Measurements from ENCODE around the gene CD99.

The CD99 gene

GRCh38 chrX:2781698-2782097 lies 90.6 kb downstream of the CD99 start:
- Histone ChIP-seq H3K4me1 (ENCODE audit: insufficient read depth, insufficient read length) (no peaks in the 10 kb centered on the region), H3K27me3 (ENCODE audit: insufficient read depth, insufficient read length) (no peaks in the 10 kb centered on the region), H3K36me3 (ENCODE audit: insufficient read depth, insufficient read length, low read length) (no peaks in the 10 kb centered on the region), H3K4me3 (ENCODE audit: insufficient read length, low read depth) (no peak overlapping the region), H3K9me3 (ENCODE audit: insufficient read depth, low read length) (no peaks in the 10 kb centered on the region), H3K9ac (ENCODE audit: insufficient read length, low read depth) (no peak overlapping the region)
- no peak for DNase-seq (ENCODE audit: low read depth, low spot score)
- TF ChIP-seq SUZ12 (IDR thresholded peaks at IDR 0.05; ENCODE audit: extremely low read depth, insufficient read depth, insufficient read length), result no peak
- TF ChIP-seq YY1 (IDR thresholded peaks at IDR 0.05; ENCODE audit: insufficient read depth, insufficient read length), result no peak
- TF ChIP-seq ZNF274 (IDR thresholded peaks at IDR 0.05; ENCODE audit: low read depth, low read length), result no peak

GRCh38 chrX:2782171-2782570 lies 91.1 kb downstream of the CD99 start:
- Histone ChIP-seq H3K4me1 (ENCODE audit: insufficient read depth, insufficient read length) (no peaks in the 10 kb centered on the region), H3K9ac (ENCODE audit: insufficient read length, low read depth) (no peak overlapping the region), H3K9me3 (ENCODE audit: insufficient read depth, low read length) (no peaks in the 10 kb centered on the region), H3K36me3 (ENCODE audit: insufficient read depth, insufficient read length, low read length) (no peaks in the 10 kb centered on the region), H3K27me3 (ENCODE audit: insufficient read depth, insufficient read length) (no peaks in the 10 kb centered on the region), H3K4me3 (ENCODE audit: insufficient read length, low read depth) (no peak overlapping the region)
- no peak for DNase-seq (ENCODE audit: low read depth, low spot score)
- no peak for TF ChIP-seq ZNF274 (IDR thresholded peaks at IDR 0.05; ENCODE audit: low read depth, low read length)
- TF ChIP-seq YY1 (IDR thresholded peaks at IDR 0.05; ENCODE audit: insufficient read depth, insufficient read length), result no peak
- no peak for TF ChIP-seq SUZ12 (IDR thresholded peaks at IDR 0.05; ENCODE audit: extremely low read depth, insufficient read depth, insufficient read length)

GRCh38 chrX:2782778-2783177 lies 91.7 kb downstream of the CD99 start:
- Histone ChIP-seq H3K9ac (ENCODE audit: insufficient read length, low read depth) (no peak overlapping the region), H3K4me1 (ENCODE audit: insufficient read depth, insufficient read length) (no peaks in the 10 kb centered on the region), H3K36me3 (ENCODE audit: insufficient read depth, insufficient read length, low read length) (no peaks in the 10 kb centered on the region), H3K9me3 (ENCODE audit: insufficient read depth, low read length) (no peaks in the 10 kb centered on the region), H3K27me3 (ENCODE audit: insufficient read depth, insufficient read length) (no peaks in the 10 kb centered on the region), H3K4me3 (ENCODE audit: insufficient read length, low read depth) (no peak overlapping the region)
- no peak for TF ChIP-seq SUZ12 (IDR thresholded peaks at IDR 0.05; ENCODE audit: extremely low read depth, insufficient read depth, insufficient read length)
- TF ChIP-seq ZNF274 (IDR thresholded peaks at IDR 0.05; ENCODE audit: low read depth, low read length), result no peak
- no peak for TF ChIP-seq YY1 (IDR thresholded peaks at IDR 0.05; ENCODE audit: insufficient read depth, insufficient read length)
- DNase-seq (ENCODE audit: low read depth, low spot score), result no peak

GRCh38 chrX:2784026-2784425 lies 92.9 kb downstream of the CD99 start:
- no peaks in the 10 kb centered on the region for H3K36me3 ChIP-seq (ENCODE audit: insufficient read depth, insufficient read length, low read length)
- no peaks in the 10 kb centered on the region for H3K9me3 ChIP-seq (ENCODE audit: insufficient read depth, low read length)
- H3K4me3 ChIP-seq (ENCODE audit: insufficient read length, low read depth), result no peak overlapping the region
- H3K4me1 ChIP-seq (ENCODE audit: insufficient read depth, insufficient read length), result no peaks in the 10 kb centered on the region
- H3K9ac ChIP-seq (ENCODE audit: insufficient read length, low read depth), result no peak overlapping the region
- no peaks in the 10 kb centered on the region for H3K27me3 ChIP-seq (ENCODE audit: insufficient read depth, insufficient read length)
- DNase-seq (ENCODE audit: low read depth, low spot score), result no peak
- TF ChIP-seq YY1 (IDR thresholded peaks at IDR 0.05; ENCODE audit: insufficient read depth, insufficient read length) (no peak), SUZ12 (IDR thresholded peaks at IDR 0.05; ENCODE audit: extremely low read depth, insufficient read depth, insufficient read length) (no peak), ZNF274 (IDR thresholded peaks at IDR 0.05; ENCODE audit: low read depth, low read length) (no peak)

GRCh38 chrX:2785538-2785937 lies 94.4 kb downstream of the CD99 start:
- Histone ChIP-seq H3K9me3 (ENCODE audit: insufficient read depth, low read length) (no peaks in the 10 kb centered on the region), H3K4me3 (ENCODE audit: insufficient read length, low read depth) (no peak overlapping the region), H3K9ac (ENCODE audit: insufficient read length, low read depth) (no peak overlapping the region), H3K36me3 (ENCODE audit: insufficient read depth, insufficient read length, low read length) (no peaks in the 10 kb centered on the region), H3K4me1 (ENCODE audit: insufficient read depth, insufficient read length) (no peaks in the 10 kb centered on the region), H3K27me3 (ENCODE audit: insufficient read depth, insufficient read length) (no peaks in the 10 kb centered on the region)
- no peak for TF ChIP-seq ZNF274 (IDR thresholded peaks at IDR 0.05; ENCODE audit: low read depth, low read length)
- no peak for TF ChIP-seq YY1 (IDR thresholded peaks at IDR 0.05; ENCODE audit: insufficient read depth, insufficient read length)
- no peak for TF ChIP-seq SUZ12 (IDR thresholded peaks at IDR 0.05; ENCODE audit: extremely low read depth, insufficient read depth, insufficient read length)
- DNase-seq (ENCODE audit: low read depth, low spot score), result no peak

- DNase-seq (ENCODE audit: low read depth, low spot score), result no peak
- no peak for TF ChIP-seq SUZ12 (IDR thresholded peaks at IDR 0.05; ENCODE audit: extremely low read depth, insufficient read depth, insufficient read length)
- TF ChIP-seq YY1 (IDR thresholded peaks at IDR 0.05; ENCODE audit: insufficient read depth, insufficient read length), result no peak
- TF ChIP-seq ZNF274 (IDR thresholded peaks at IDR 0.05; ENCODE audit: low read depth, low read length), result no peak
- H3K36me3 ChIP-seq (ENCODE audit: insufficient read depth, insufficient read length, low read length), result no peaks in the 10 kb centered on the region
- no peaks in the 10 kb centered on the region for H3K9me3 ChIP-seq (ENCODE audit: insufficient read depth, low read length)
- H3K4me3 ChIP-seq (ENCODE audit: insufficient read length, low read depth), result no peak overlapping the region
- no peak overlapping the region for H3K9ac ChIP-seq (ENCODE audit: insufficient read length, low read depth)
- H3K4me1 ChIP-seq (ENCODE audit: insufficient read depth, insufficient read length), result no peaks in the 10 kb centered on the region
- no peaks in the 10 kb centered on the region for H3K27me3 ChIP-seq (ENCODE audit: insufficient read depth, insufficient read length)
Observed at GRCh38 chrX:2788980-2789379, 97.9 kb downstream of the CD99 start.

GRCh38 chrX:2789569-2789968 lies 98.5 kb downstream of the CD99 start:
- Histone ChIP-seq H3K4me1 (ENCODE audit: insufficient read depth, insufficient read length) (no peaks in the 10 kb centered on the region), H3K9ac (ENCODE audit: insufficient read length, low read depth) (no peak overlapping the region), H3K9me3 (ENCODE audit: insufficient read depth, low read length) (no peaks in the 10 kb centered on the region), H3K27me3 (ENCODE audit: insufficient read depth, insufficient read length) (no peaks in the 10 kb centered on the region), H3K4me3 (ENCODE audit: insufficient read length, low read depth) (no peak overlapping the region), H3K36me3 (ENCODE audit: insufficient read depth, insufficient read length, low read length) (no peaks in the 10 kb centered on the region)
- DNase-seq (ENCODE audit: low read depth, low spot score), result no peak
- TF ChIP-seq SUZ12 (IDR thresholded peaks at IDR 0.05; ENCODE audit: extremely low read depth, insufficient read depth, insufficient read length) (no peak), ZNF274 (IDR thresholded peaks at IDR 0.05; ENCODE audit: low read depth, low read length) (no peak), YY1 (IDR thresholded peaks at IDR 0.05; ENCODE audit: insufficient read depth, insufficient read length) (no peak)
